HepG2 (cell line): ENCODE data around the gene TWF1. TPM values are rescaled to one million over a fixed set of nuclear protein-coding genes. Genes with fewer than 3 reads are reported as not detected.

Source experiments
- CBX2 ChIP-seq, 2 experiments: fragments of 200-600 bp in 1 of 2; sonication (generic); formaldehyde crosslinking in 1 of 2; IDR thresholded peaks; 2 replicates each; pipeline versions ENCODE4 v1.7.0 to v1.8.1; 2018 to 2022; ENCODE audit warnings: low read depth in 2 of 2, low read length in 1 of 2, mild to moderate bottlenecking in 1 of 2, missing genetic modification reagents in 1 of 2
- CENPT ChIP-seq: sonication (generic); formaldehyde crosslinking; IDR thresholded peaks from 2 replicates; pipeline ENCODE4 v1.8.0; 2022; ENCODE audit warnings: low read depth, mild to moderate bottlenecking, moderate library complexity, missing genetic modification reagents
- CREB3 ChIP-seq: sonication (generic); formaldehyde crosslinking; IDR thresholded peaks from 2 replicates; pipeline ENCODE4 v1.5.0; 2020; ENCODE audit warnings: missing genetic modification reagents
- DR1 ChIP-seq: sonication (generic); formaldehyde crosslinking; IDR thresholded peaks from 2 replicates; pipeline ENCODE4 v1.8.0; 2021; ENCODE audit warnings: mild to moderate bottlenecking, missing genetic modification reagents, inconsistent platforms
- KMT2A ChIP-seq: sonication (generic); formaldehyde crosslinking; IDR thresholded peaks from 2 replicates; pipeline ENCODE4 v1.4.0; 2020; ENCODE audit warnings: missing genetic modification reagents
- MEIS2 ChIP-seq: sonication (generic); formaldehyde crosslinking; IDR thresholded peaks from 2 replicates; pipeline ENCODE4 v1.9.0; 2021; ENCODE audit warnings: mild to moderate bottlenecking, missing genetic modification reagents
- MXD4 ChIP-seq: IDR thresholded peaks from 2 replicates; pipeline ENCODE4 v1.6.1; 2016; ENCODE audit warnings: mild to moderate bottlenecking, missing biosample characterization, missing genetic modification reagents
- NFE2L1 ChIP-seq: sonication (generic); formaldehyde crosslinking; IDR thresholded peaks from 2 replicates; pipeline ENCODE4 v1.4.0; 2020; ENCODE audit warnings: missing genetic modification reagents, mild to moderate bottlenecking, borderline replicate concordance
- REST ChIP-seq, 2 experiments: IDR thresholded peaks; 2 replicates each; pipeline ENCODE4 v1.6.1; 2011 to 2012; ENCODE audit warnings: low read length in 2 of 2, borderline replicate concordance in 1 of 2, low read depth in 1 of 2, mild to moderate bottlenecking in 1 of 2, moderate library complexity in 1 of 2
- SRF ChIP-seq: IDR thresholded peaks from 2 replicates; pipeline ENCODE4 v1.6.1; 2011; ENCODE audit warnings: mild to moderate bottlenecking, low read depth, low read length, moderate library complexity
- SRSF4 ChIP-seq: fragments of 200-400 bp; formaldehyde crosslinking; IDR thresholded peaks from one replicate; pipeline ENCODE4 v1.6.1; 2018; ENCODE audit warnings: mild to moderate bottlenecking, low read depth, low read length, moderate library complexity; ENCODE audit not compliant: poor library complexity, severe bottlenecking
- ZBTB10 ChIP-seq: sonication (generic); formaldehyde crosslinking; IDR thresholded peaks from 2 replicates; pipeline ENCODE4 v1.4.0; 2020; ENCODE audit warnings: missing genetic modification reagents, borderline replicate concordance
- ZNF138 ChIP-seq: sonication (generic); formaldehyde crosslinking; IDR thresholded peaks from 2 replicates; pipeline ENCODE4 v1.5.0; 2020; ENCODE audit warnings: mild to moderate bottlenecking, low read depth, missing genetic modification reagents
- ZNF549 ChIP-seq: sonication (generic); formaldehyde crosslinking; IDR thresholded peaks from 2 replicates; pipeline ENCODE4 v1.5.0; 2020; ENCODE audit warnings: missing genetic modification reagents
- ZNF572 ChIP-seq: sonication (generic); formaldehyde crosslinking; IDR thresholded peaks from 2 replicates; pipeline ENCODE4 v1.5.1; 2020; ENCODE audit warnings: mild to moderate bottlenecking, missing genetic modification reagents
- ZNF660 ChIP-seq: sonication (generic); formaldehyde crosslinking; IDR thresholded peaks from 2 replicates; pipeline ENCODE4 v1.5.1; 2020; ENCODE audit warnings: mild to moderate bottlenecking, low read depth, missing genetic modification reagents, borderline replicate concordance
- ZNF816 ChIP-seq: sonication (generic); formaldehyde crosslinking; IDR thresholded peaks from 2 replicates; pipeline ENCODE4 v1.8.0; 2022; ENCODE audit warnings: missing genetic modification reagents, mild to moderate bottlenecking, borderline replicate concordance
- ZZZ3 ChIP-seq: sonication (generic); formaldehyde crosslinking; IDR thresholded peaks from 2 replicates; pipeline ENCODE4 v1.4.0; 2020; ENCODE audit warnings: missing genetic modification reagents, mild to moderate bottlenecking, borderline replicate concordance
- polyA plus RNA-seq, 8 experiments: library from polyadenylated mRNA; depleted of rRNA in 3 of 8; stranded (reverse) in 7 of 8; unstranded in 1 of 8; fragments of >200 nt; fragmentation: Illumina TruSeq in 4 of 8; extraction: Trizol in 4 of 8; gene quantifications; 2 replicates each; pipeline versions ENCODE4 v1.2.1 to v1.2.3, GENCODE V29; 2011 to 2016; ENCODE audit warnings: low read depth in 4 of 8, missing spikeins in 1 of 8, mixed read lengths in 1 of 8; ENCODE audit not compliant: insufficient read depth in 1 of 8
- total RNA-seq, 5 experiments: library from RNA; depleted of rRNA; stranded (reverse); fragments of >200 nt; fragmentation: Illumina TruSeq; extraction: Trizol; gene quantifications; 2 replicates each; pipeline ENCODE4 v1.2.3, GENCODE V29; 2016; ENCODE audit warnings: low read depth in 1 of 5

The TWF1 gene
- total and polyA plus RNA-seq, 2 of the 13 experiments (the other 11 are each of a cell fraction or from before 2014, with no cell fraction given) = 32.3 to 85.5 TPM

- TF ChIP-seq REST (IDR thresholded peaks at IDR 0.05; ENCODE audit: borderline replicate concordance in 1 of 2, low read depth in 1 of 2, low read length in 2 of 2) (0 out of 4 replicates have a peak, but pooled peaks of 1 of the 2 experiments have one; percentile 19), SRF (no peak), ZNF660 (CRISPR knock-in tag) (no peak), ZNF549 (CRISPR knock-in tag) (no peak), SRSF4 (no peak), ZNF138 (CRISPR knock-in tag) (no peak), CREB3 (no peak), CENPT (CRISPR knock-in tag) (no peak), DR1 (CRISPR knock-in tag) (peak; percentile 61; the same call in 1 of the 2 replicates), MEIS2 (CRISPR knock-in tag) (no peak; the same call in 1 of the 2 replicates), CBX2 (IDR thresholded peaks at IDR 0.05; ENCODE audit: low read depth, low read length) (no peak), CBX2 (CRISPR knock-in tag; IDR thresholded peaks at IDR 0.05; ENCODE audit: low read depth) (no peak), NFE2L1 (CRISPR knock-in tag) (no peak), KMT2A (no peak), ZZZ3 (CRISPR knock-in tag) (no peak), ZBTB10 (CRISPR knock-in tag) (no peak; the same call in 1 of the 2 replicates), MXD4 (no peak), ZNF816 (CRISPR knock-in tag) (peak; percentile 53), ZNF572 (no peak)
Measured at GRCh38 chr12:43758728-43759563, 47.2 kb downstream of the TWF1 start, which contains the start of the genes IRAK4 and PUS7L (continued).
